GM18861 (cell line): Measurements from ENCODE around the gene MRPL4.
"Not testable (repeated sequence)": the region's sequence is repeated elsewhere in the genome, so short reads cannot be mapped to it uniquely, and the experiment has no call there.

ENCODE experiments used
- ATAC-seq: cut with Tn5 transposase; IDR thresholded peaks from one replicate; pipeline ENCODE4 v1.9.1; 2021; ENCODE audit not compliant: unreplicated experiment

The MRPL4 gene

GRCh38 chr19:10230173-10230860, 21.7 kb upstream of the MRPL4 start:
- no peak for ATAC-seq

GRCh38 chr19:10230861-10231611, 21.0 kb upstream of the MRPL4 start, which contains the start of gene S1PR2:
Gene S1PR2 (minus strand): TSS chr19:10231331. CDS start chr19:10224905, 6,426 bp downstream.
- no peak for ATAC-seq

GRCh38 chr19:10231612-10232228, 20.3 kb upstream of the MRPL4 start:
- ATAC-seq, result no peak

- no peak for ATAC-seq
These were observed 18.1 kb upstream of the MRPL4 start for GRCh38 chr19:10233946-10234345.

- no peak for ATAC-seq
These were observed 17.0 kb upstream of the MRPL4 start for GRCh38 chr19:10235003-10235402.

GRCh38 chr19:10235409-10235808, 16.6 kb upstream of the MRPL4 start:
- ATAC-seq, result not testable (repeated sequence)

GRCh38 chr19:10237702-10238101, 14.3 kb upstream of the MRPL4 start:
- ATAC-seq, result no peak

- no peak for ATAC-seq
These were observed 13.7 kb upstream of the MRPL4 start for GRCh38 chr19:10238172-10238783.

GRCh38 chr19:10241826-10242449, 10.1 kb upstream of the MRPL4 start:
- not testable (repeated sequence) for ATAC-seq

GRCh38 chr19:10243606-10244005, 8.4 kb upstream of the MRPL4 start:
- no peak for ATAC-seq

GRCh38 chr19:10245189-10245939, 6.7 kb upstream of the MRPL4 start:
- peak; percentile 52 for ATAC-seq

GRCh38 chr19:10246511-10246910, 5.5 kb upstream of the MRPL4 start:
- no peak for ATAC-seq

- ATAC-seq, result no peak
These were observed 693 bp downstream of the MRPL4 start for GRCh38 chr19:10252707-10253106.

GRCh38 chr19:10254244-10254643, 2.2 kb downstream of the MRPL4 start:
- no peak for ATAC-seq

- no peak for ATAC-seq
These were observed 3.3 kb downstream of the MRPL4 start for GRCh38 chr19:10255358-10255757.

- ATAC-seq, result no peak
These were observed 4.5 kb downstream of the MRPL4 start for GRCh38 chr19:10256551-10256950.

- no peak for ATAC-seq
These were observed 5.1 kb downstream of the MRPL4 start for GRCh38 chr19:10256970-10257615.

GRCh38 chr19:10258080-10258710, 6.2 kb downstream of the MRPL4 start:
- no peak for ATAC-seq

- no peak for ATAC-seq
These were observed 7.3 kb downstream of the MRPL4 start for GRCh38 chr19:10259162-10259905.
